ENCODE data around the gene GLIS2.

- TF ChIP-seq, protein P1, sequence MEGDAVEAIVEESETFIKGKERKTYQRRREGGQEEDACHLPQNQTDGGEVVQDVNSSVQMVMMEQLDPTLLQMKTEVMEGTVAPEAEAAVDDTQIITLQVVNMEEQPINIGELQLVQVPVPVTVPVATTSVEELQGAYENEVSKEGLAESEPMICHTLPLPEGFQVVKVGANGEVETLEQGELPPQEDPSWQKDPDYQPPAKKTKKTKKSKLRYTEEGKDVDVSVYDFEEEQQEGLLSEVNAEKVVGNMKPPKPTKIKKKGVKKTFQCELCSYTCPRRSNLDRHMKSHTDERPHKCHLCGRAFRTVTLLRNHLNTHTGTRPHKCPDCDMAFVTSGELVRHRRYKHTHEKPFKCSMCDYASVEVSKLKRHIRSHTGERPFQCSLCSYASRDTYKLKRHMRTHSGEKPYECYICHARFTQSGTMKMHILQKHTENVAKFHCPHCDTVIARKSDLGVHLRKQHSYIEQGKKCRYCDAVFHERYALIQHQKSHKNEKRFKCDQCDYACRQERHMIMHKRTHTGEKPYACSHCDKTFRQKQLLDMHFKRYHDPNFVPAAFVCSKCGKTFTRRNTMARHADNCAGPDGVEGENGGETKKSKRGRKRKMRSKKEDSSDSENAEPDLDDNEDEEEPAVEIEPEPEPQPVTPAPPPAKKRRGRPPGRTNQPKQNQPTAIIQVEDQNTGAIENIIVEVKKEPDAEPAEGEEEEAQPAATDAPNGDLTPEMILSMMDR (IDR thresholded peaks at IDR 0.05) = no peak
- peak in 1 of 2 donors; percentile 49 for TF ChIP-seq POLR2AphosphoS5 (IDR thresholded peaks at IDR 0.05; ENCODE audit: insufficient read depth in 1 of 2, low read depth in 1 of 2)
Observed at GRCh38 chr16:4315186-4316107, at the start of gene GLIS2.

Data from vagina (tissue), 2 donors.